CD4-positive, alpha-beta T cell treated with Interleukin-4 for 1 hour (primary cell): ENCODE data around the gene CYP24A1.

Source experiments
- DNase-seq, 2 donors: peaks; one replicate each; pipeline ENCODE4 v3.0.0-alpha.2; 2020 to 2022

Gene CYP24A1

DNA sequence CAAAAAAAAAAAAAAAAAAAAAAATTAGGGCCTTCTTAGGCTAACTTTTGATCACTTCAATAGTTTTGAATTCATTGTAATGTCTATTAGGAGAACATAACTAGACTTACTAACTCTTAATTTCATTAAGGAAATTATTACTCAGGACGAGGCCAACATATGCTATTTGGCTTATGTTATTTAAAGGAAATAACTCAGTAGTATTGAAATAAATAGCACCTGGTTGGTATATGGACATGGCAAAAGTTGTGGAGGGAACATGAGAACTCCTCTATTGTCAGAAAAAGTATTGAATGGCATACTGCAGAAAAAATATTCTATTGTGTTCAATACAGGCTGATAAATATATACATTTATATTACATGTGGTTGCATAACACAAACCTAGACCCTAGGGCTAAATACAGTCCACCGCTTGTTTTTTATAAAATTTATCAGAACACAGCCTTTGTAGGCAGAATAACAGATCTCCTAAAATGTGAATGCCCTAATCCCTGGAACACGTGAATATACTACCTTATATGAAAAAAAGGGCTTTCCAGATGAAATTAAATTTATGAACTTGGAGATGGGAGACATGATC is 18.0 kb downstream of the CYP24A1 start:
- no peak for DNase-seq

GRCh38 chr20:54154439-54154838 is 19.3 kb downstream of the CYP24A1 start:
- DNase-seq = no peak

DNA sequence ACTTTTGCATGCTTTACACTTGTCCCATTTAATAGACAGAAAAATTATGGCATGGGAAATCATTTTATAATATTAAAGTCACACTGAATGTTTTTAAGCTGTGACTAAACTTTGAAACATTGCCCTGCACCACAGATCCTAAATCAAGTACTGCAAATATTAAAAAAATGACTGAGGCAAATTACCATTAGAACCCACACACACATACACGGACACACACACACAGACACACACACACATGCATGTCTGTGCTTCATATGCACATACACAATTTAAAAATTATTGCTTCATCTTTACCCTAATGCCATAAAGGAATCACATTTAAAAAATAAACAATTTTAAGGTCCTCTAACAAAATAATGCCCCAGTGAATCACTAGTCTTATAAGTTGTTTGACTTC is 19.9 kb downstream of the CYP24A1 start:
- no peak for DNase-seq

GRCh38 chr20:54153041-54153327 is 20.8 kb downstream of the CYP24A1 start:
- no peak for DNase-seq

DNA sequence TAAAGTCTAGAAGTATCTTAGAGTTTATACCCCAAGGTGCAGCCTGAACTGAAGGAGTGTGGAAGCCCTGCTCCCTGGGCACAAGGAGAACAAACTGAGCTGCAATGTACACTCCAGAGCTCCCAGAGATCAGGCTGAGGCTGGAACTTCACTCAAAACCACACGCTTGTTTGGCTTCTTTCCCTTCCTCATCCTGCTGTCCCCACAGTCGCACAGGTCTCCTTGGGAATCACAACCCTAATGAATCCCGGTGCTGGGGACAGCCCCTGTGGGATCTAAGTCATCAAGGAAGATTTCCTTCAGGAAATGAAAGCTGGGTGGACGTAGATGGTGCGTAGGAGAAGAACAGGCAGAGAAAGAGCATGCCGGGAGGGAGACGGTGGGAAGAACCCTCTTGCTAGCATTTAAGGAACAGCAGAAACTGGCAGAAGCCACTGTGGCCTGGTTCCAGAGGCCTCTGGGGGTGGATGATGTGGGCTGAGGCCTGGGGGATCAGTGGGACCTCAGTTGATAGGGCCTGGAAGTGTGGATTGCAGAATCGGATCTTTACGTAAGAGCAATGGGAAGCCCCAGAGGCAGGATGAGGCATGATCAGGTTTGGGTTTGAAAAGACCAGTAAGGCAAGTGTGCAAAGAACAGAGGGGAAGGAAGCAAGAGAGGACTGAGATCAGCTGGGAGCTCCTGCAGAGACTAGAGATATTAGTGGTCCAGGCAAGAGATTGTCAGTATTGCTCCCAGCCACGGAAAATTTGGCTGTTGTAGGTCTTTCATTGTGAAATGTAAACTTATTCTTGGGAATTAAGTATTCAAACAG is 21.4 kb downstream of the CYP24A1 start:
- no peak for DNase-seq

- DNase-seq = no peak
Observed at GRCh38 chr20:54151511-54152226, 22.1 kb downstream of the CYP24A1 start.

DNA sequence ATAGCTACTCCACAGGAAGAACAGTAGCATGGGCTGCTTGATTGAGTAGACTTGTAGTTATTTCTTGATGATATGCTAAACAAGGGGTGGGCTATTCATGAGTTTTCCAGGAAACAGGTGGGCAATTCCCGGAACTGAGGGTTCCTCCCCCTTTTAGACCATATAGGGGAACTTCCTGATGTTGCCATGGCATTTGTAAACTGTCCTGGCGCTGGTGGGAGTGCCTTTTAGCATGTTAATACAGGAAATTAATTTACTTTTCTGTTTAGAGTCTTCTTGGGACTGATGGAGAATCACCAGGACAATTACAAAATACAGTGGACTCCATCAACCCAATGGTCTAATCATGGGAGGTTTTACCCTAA is 22.7 kb downstream of the CYP24A1 start:
- DNase-seq = no peak

GRCh38 chr20:54149765-54150264 is 24.0 kb downstream of the CYP24A1 start:
- no peak for DNase-seq

DNA sequence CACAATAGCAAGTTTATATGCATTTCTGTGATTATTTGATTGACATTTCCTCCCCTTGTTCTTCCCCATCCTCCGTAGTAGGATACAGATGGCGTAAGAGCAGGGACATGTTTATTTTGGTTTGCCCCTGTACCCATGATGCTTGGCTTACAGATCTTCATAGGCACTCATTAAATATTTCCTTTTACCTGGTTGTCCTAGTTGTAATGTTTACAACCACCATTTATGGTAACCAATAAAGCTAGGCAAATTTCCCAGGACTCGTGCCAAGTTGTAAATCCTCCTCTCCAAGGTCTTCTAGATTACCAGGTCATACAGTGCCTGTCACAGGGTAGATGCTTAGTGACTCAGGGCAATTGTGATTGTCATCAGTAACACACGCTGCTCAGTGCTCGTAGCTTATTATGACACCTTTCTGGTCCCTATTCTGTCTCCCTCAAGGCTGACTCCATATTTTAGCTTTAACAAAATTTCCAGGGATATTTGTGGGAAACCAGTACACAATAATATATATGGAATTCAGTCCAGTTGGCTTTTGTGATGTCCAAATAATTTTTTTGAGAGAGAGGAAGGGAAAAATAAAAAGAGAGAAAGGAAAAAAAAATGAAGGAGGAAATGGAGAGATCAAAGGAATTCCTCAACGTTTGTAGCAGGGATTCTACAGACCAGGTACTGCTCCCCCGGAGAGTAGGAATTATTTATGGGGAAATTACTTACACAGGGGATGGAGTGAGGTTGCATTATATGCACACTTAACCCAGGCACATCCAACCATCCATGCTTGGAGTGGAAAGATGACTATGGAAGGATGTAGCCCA is 24.6 kb downstream of the CYP24A1 start:
- no peak for DNase-seq

GRCh38 chr20:54146672-54147071 is 27.1 kb downstream of the CYP24A1 start:
- DNase-seq = no peak

DNA sequence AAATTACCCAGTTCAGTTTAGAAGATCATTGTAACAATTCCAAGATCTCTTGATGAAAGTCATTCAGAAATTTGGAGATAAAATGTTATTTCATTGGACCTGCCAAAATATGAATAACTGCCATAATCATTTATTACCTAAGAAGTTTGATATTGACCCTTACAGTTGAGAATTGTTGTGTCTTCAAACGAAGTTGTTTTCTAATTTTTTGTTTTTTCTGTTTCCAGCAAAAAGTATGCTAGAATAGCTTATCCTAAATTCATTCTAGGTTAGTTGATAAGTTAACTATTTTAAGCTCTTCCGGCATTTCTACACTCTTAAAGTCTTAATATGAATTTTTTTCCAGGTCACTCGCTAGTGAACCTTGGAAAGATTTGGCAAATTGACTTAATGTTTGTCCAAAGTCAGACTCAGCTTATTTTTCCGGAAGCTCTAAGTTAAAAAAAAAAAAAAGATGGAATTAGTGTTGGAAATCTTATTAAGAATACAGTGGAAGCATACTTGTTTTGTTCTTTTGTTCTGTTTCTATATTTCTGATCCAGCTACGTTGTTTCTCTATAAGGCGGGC is 28.9 kb downstream of the CYP24A1 start:
- no peak for DNase-seq

GRCh38 chr20:54140927-54141566 is 32.7 kb downstream of the CYP24A1 start:
- no peak for DNase-seq

- no peak for DNase-seq
Observed at GRCh38 chr20:54140486-54140885, 33.3 kb downstream of the CYP24A1 start.

DNA sequence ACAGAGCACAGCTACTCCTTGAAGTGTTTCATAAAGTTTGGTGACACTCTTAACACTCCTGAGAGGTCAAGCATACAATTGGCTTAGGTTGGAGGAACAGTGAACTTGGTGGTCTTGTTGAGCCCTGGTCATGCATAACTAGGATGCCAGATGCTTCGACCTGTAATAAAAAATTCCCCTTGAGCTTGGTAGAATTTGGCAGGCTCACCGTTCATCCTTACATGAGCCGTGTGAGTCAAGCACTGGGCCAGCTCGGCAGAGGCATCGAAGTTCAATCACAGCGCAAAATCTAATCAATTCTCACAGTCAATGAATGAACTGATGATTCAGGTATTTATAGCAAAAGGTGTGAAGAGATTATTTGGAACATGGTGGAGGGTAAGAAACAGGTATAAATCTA is 33.7 kb downstream of the CYP24A1 start:
- DNase-seq = no peak

DNA sequence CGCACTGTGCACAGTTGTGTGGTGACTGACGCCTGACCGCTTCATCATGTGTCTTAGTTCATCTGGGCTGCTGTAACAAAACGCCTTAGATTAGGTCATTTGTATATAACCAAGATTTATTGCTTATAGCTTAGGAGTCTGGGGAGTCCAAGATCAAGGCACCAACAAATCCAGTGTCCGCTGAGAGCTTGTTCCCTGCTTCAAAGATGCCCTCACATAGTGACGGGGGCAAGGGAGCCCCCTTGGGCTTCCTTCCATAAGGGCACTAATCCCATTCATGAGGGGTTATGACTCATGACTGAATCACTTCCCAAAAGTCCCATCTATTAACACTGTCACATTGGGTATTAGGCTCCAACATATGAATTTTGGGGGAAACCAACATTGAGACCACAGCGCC is 34.6 kb downstream of the CYP24A1 start:
- no peak for DNase-seq

DNA sequence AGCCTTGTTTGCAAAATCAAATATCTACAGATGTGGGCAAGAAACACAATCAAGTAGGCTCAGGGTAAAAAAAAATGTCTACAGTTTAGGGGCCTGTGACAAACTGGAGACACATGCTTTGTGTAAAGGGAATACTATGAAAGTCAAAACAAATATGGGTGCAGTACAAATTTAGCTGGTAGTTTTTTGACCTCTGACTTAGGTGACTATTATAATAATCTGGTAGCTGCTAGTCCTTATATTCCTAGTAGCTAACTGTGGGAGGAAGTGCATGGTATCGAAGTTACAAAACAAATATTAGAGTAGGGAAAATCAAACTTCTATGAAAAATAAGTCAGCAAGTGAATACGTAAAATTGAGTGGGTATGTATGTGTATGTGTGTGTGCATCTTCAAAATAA is 35.4 kb downstream of the CYP24A1 start:
- no peak for DNase-seq

DNA sequence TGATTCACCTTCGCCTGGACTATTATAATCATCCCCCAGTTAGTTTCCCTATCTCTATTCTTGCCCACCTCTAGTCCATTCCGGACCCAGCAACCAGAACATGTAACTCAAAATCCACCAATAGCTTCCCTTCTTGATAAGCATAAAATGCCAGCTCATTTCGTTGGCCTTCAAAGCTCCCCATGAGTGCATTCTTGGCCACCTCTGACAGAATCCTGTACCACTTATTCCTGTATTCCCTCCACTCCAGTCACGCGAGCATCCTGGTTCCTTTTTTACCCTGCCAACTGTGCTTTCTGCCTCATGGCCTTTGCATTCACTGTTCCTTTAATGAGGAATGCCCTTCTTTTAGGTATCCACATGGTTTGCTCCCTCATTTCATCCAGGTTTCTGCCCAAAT is 36.7 kb downstream of the CYP24A1 start:
- DNase-seq = no peak

- no peak for DNase-seq
Observed at GRCh38 chr20:54134445-54135220, 39.2 kb downstream of the CYP24A1 start.

DNA sequence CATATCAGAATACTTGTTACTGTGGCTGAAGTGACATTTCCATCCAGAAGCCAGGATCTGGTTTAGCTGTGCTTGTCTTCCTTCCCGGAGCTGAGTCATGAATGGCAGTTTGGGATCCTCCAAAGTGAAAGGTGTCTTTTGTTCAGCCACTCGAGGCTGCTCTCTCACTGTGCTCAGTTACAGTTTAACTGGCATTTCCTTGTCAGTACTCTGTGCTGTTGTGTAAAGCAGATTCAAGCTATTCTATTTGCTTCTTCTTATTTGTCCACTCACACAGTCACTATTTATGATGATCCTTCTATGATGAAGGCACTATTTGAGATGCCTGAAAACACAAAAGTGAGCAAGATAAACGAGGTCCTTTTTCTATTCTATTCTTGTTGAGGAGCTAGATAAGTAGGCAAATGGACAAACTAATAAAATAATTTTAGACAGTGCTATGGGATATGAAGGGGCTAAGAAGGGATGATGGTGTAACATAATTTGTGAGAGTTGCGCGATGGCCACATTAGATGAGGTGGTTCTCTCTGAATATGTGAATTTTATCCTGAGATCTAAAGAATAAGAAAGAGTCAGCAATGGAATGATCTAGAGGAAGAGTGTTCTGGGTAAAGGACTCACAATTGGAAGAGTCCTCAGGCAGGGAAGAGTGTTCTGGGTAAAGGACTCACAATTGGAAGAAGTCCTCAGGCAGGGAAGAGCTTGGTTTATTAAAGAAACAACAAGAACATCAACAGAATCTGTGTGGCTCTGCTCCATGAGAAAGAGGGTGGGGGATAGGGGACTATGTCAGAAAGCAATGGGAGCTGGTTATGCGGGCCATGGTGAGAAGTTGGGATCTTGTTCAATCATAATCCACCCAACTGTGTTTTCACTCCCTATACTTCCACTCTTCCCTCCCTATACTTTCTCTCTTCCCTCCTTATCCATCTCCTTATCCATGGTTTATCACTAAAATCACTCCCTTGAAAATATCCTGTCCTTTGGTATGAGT is 40.1 kb downstream of the CYP24A1 start:
- DNase-seq = no peak
